ENCODE results near the gene TNFSF13B. TPM values are rescaled to one million over a fixed set of nuclear protein-coding genes. Genes with fewer than 3 reads are reported as not detected.
"Not testable (repeated sequence)": the region's sequence is repeated elsewhere in the genome, so short reads cannot be mapped to it uniquely, and the experiment has no call there.

The TNFSF13B gene
- total and polyA plus RNA-seq, 9 donors, result 0.88 to 5.9 (median 1.9) TPM

DNA sequence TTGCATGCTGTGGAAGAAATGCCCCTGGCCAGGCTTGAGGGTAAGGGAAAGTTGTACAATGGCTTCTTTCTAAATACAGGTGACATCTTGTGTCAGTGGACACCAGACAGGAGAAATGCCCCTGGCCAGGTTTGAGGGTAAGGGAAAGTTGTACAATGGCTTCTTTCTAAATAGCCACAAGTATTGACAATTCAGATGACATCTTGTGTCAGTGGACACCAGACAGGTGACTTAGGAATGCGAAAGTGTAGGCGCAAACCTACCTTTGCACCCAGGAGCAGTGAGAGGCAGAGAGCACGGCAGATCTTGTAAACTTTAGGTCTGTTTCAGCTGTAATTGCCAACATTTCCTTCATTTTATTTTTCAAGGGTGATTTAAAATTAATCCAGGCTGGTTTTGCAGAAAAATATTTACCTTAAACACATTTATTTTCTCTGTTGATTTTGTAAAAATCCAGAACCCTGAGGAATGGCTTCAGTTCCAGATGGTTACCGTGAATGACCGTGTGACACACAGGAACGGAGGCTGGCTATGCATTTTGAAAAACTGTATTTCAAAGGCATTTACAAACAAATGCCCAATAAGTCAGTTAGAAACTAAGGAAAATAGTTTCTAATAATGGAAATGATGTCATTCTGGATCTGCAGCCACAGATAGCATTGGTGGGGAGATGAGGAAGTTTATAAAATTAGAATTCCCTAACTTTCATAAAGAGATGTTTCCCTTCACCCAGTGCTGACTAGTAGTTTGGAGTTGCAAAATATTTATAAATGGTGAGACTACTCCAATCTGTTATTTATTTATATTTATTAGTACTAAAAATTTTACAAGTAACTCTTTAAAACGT lies 34.9 kb downstream of the TNFSF13B start:
- TF ChIP-seq CTCF (IDR thresholded peaks at IDR 0.05) (no peak), POLR2A (IDR thresholded peaks at IDR 0.05) (no peak), EP300 (IDR thresholded peaks at IDR 0.05) (no peak)
- Histone ChIP-seq H3K36me3 (no peaks in the 10 kb centered on the region), H3K27ac (no peak overlapping the region), H3K27me3 (no peaks in the 10 kb centered on the region), H3K4me1 (ENCODE audit: insufficient read depth) (no peaks in the 10 kb centered on the region), H3K4me3 (no peak overlapping the region), H3K9me3 (no peaks in the 10 kb centered on the region)
- WGBS, 3 donors, result 27 to 56% (median 49%) methylated on average over 7 of the region's 7 CpGs
- DNase-seq, result no peak
- intact Hi-C loops (cut with DNase I), result no loop called here

- intact Hi-C loops (cut with DNase I), result no loop called here
- Histone ChIP-seq H3K27ac (no peak overlapping the region), H3K9me3 (no peaks in the 10 kb centered on the region), H3K36me3 (no peaks in the 10 kb centered on the region), H3K4me3 (no peak overlapping the region), H3K27me3 (no peaks in the 10 kb centered on the region), H3K4me1 (ENCODE audit: insufficient read depth) (no peaks in the 10 kb centered on the region)
- no peak for TF ChIP-seq EP300 (IDR thresholded peaks at IDR 0.05)
- TF ChIP-seq POLR2A (IDR thresholded peaks at IDR 0.05), result no peak
- TF ChIP-seq CTCF (IDR thresholded peaks at IDR 0.05), result no peak
- DNase-seq, result no peak
Measured at GRCh38 chr13:108305655-108306054, 36.1 kb downstream of the TNFSF13B start.

DNA sequence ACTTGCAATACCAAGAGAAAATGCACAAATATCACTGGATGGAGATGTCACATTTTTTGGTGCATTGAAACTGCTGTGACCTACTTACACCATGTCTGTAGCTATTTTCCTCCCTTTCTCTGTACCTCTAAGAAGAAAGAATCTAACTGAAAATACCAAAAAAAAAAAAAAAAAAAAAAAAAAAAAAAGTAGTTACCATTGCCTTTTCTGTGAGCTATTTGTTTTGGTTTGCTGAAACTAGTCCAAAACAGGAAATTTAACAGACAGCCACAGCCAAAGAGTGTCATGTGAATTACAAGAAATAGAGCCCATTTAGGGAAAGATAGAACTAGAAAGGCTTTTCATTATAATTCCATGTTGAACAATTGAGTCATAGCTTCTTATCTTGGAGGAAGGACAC lies 37.3 kb downstream of the TNFSF13B start:
- TF ChIP-seq EP300 (IDR thresholded peaks at IDR 0.05) (no peak), POLR2A (IDR thresholded peaks at IDR 0.05) (no peak), CTCF (IDR thresholded peaks at IDR 0.05) (no peak)
- no peaks in the 10 kb centered on the region for H3K36me3 ChIP-seq
- H3K27me3 ChIP-seq, result no peaks in the 10 kb centered on the region
- intact Hi-C loops (cut with DNase I), result no loop called here
- DNase-seq, result no peak
- H3K4me3 ChIP-seq, result no peak overlapping the region
- H3K9me3 ChIP-seq, result no peaks in the 10 kb centered on the region
- H3K27ac ChIP-seq, result no peak overlapping the region
- no peaks in the 10 kb centered on the region for H3K4me1 ChIP-seq (ENCODE audit: insufficient read depth)

GRCh38 chr13:108311596-108311995 lies 42.1 kb downstream of the TNFSF13B start:
- H3K27me3 ChIP-seq; DNase-seq; H3K4me1 ChIP-seq (ENCODE audit: insufficient read depth); H3K27ac ChIP-seq; H3K4me3 ChIP-seq; H3K36me3 ChIP-seq; H3K9me3 ChIP-seq; intact Hi-C loops (cut with DNase I): not testable (repeated sequence)
- WGBS, 3 donors, result 50 to 58% (median 56%) methylated on average over 4 of the region's 4 CpGs

GRCh38 chr13:108313382-108313781 lies 43.9 kb downstream of the TNFSF13B start:
- TF ChIP-seq POLR2A (IDR thresholded peaks at IDR 0.05) (no peak), CTCF (IDR thresholded peaks at IDR 0.05) (no peak), EP300 (IDR thresholded peaks at IDR 0.05) (no peak)
- H3K9me3 ChIP-seq, result no peaks in the 10 kb centered on the region
- intact Hi-C loops (cut with DNase I), result no loop called here
- no peaks in the 10 kb centered on the region for H3K27me3 ChIP-seq
- no peak overlapping the region for H3K27ac ChIP-seq
- H3K36me3 ChIP-seq, result no peaks in the 10 kb centered on the region
- H3K4me3 ChIP-seq, result no peak overlapping the region
- DNase-seq, result no peak
- H3K4me1 ChIP-seq (ENCODE audit: insufficient read depth), result no peaks in the 10 kb centered on the region
- 62 to 78% (median 68%) methylated on average over 3 of the region's 3 CpGs for WGBS, 3 donors
